ENCODE measurements around the gene LRG1.

- TF ChIP-seq LARP7 (IDR thresholded peaks at IDR 0.05) (no peak), RAD51 (IDR thresholded peaks at IDR 0.05; ENCODE audit: borderline replicate concordance, low read depth) (no peak), KDM4B (IDR thresholded peaks at IDR 0.05; ENCODE audit: borderline replicate concordance in 2 of 2, low read depth in 1 of 2) (no peak), ZZZ3 (IDR thresholded peaks at IDR 0.05) (no peak), SMC3 (conservative IDR thresholded peaks at IDR 0.05; ENCODE audit: insufficient read depth, low read depth, low read length) (no peak), PRDM10 (IDR thresholded peaks at IDR 0.05; ENCODE audit: partially characterized antibody) (no peak), SFPQ (IDR thresholded peaks at IDR 0.05; ENCODE audit: low read depth, low read length) (no peak), ZNF184 (CRISPR knock-in tag; IDR thresholded peaks at IDR 0.05) (no peak)
- TF ChIP-seq, protein P1, sequence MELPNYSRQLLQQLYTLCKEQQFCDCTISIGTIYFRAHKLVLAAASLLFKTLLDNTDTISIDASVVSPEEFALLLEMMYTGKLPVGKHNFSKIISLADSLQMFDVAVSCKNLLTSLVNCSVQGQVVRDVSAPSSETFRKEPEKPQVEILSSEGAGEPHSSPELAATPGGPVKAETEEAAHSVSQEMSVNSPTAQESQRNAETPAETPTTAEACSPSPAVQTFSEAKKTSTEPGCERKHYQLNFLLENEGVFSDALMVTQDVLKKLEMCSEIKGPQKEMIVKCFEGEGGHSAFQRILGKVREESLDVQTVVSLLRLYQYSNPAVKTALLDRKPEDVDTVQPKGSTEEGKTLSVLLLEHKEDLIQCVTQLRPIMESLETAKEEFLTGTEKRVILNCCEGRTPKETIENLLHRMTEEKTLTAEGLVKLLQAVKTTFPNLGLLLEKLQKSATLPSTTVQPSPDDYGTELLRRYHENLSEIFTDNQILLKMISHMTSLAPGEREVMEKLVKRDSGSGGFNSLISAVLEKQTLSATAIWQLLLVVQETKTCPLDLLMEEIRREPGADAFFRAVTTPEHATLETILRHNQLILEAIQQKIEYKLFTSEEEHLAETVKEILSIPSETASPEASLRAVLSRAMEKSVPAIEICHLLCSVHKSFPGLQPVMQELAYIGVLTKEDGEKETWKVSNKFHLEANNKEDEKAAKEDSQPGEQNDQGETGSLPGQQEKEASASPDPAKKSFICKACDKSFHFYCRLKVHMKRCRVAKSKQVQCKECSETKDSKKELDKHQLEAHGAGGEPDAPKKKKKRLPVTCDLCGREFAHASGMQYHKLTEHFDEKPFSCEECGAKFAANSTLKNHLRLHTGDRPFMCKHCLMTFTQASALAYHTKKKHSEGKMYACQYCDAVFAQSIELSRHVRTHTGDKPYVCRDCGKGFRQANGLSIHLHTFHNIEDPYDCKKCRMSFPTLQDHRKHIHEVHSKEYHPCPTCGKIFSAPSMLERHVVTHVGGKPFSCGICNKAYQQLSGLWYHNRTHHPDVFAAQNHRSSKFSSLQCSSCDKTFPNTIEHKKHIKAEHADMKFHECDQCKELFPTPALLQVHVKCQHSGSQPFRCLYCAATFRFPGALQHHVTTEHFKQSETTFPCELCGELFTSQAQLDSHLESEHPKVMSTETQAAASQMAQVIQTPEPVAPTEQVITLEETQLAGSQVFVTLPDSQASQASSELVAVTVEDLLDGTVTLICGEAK (IDR thresholded peaks at IDR 0.05) = no peak
- TF ChIP-seq, protein P1 (CRISPR knock-in tag; IDR thresholded peaks at IDR 0.05) = no peak
- TF ChIP-seq, protein P2, sequence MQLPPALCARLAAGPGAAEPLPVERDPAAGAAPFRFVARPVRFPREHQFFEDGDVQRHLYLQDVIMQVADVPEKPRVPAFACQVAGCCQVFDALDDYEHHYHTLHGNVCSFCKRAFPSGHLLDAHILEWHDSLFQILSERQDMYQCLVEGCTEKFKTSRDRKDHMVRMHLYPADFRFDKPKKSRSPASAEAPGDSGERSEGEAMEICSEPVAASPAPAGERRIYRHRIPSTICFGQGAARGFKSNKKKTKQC (CRISPR knock-in tag; IDR thresholded peaks at IDR 0.05) = no peak
Measured at GRCh38 chr19:4503132-4503824, 36.6 kb downstream of the LRG1 start.
